ENCODE data around the gene DHX40.
"Not testable (repeated sequence)": the region's sequence is repeated elsewhere in the genome, so short reads cannot be mapped to it uniquely, and the experiment has no call there.

The DHX40 gene

GRCh38 chr17:59558953-59559352 lies 6.5 kb upstream of the DHX40 start:
- FAIRE-seq, result no peak

GRCh38 chr17:59561042-59561441 lies 4.4 kb upstream of the DHX40 start:
- no peak for FAIRE-seq

GRCh38 chr17:59565959-59566324 lies 532 bp downstream of the DHX40 start:
- peak; percentile 71 for FAIRE-seq

- not testable (repeated sequence) for FAIRE-seq
Observed at GRCh38 chr17:59569151-59569550, 3.7 kb downstream of the DHX40 start.

GRCh38 chr17:59572301-59572924 lies 7.0 kb downstream of the DHX40 start:
- no peak for FAIRE-seq

- FAIRE-seq, result not testable (repeated sequence)
Observed at GRCh38 chr17:59584168-59584567, 18.8 kb downstream of the DHX40 start.

GRCh38 chr17:59600169-59600568 lies 34.8 kb downstream of the DHX40 start:
- no peak for FAIRE-seq

- no peak for FAIRE-seq
Observed at GRCh38 chr17:59601130-59601529, 35.7 kb downstream of the DHX40 start.

GRCh38 chr17:59607061-59607460 lies 41.7 kb downstream of the DHX40 start:
- no peak for FAIRE-seq

GRCh38 chr17:59607817-59608403 lies 42.5 kb downstream of the DHX40 start:
- no peak for FAIRE-seq

GRCh38 chr17:59611503-59611902 lies 46.1 kb downstream of the DHX40 start:
- FAIRE-seq, result no peak

- no peak for FAIRE-seq
Observed at GRCh38 chr17:59616253-59616920, 51.0 kb downstream of the DHX40 start.

- FAIRE-seq, result no peak
Observed at GRCh38 chr17:59617156-59617732, 51.8 kb downstream of the DHX40 start.

GRCh38 chr17:59619035-59619297 lies 53.6 kb downstream of the DHX40 start:
- FAIRE-seq, result no peak

GRCh38 chr17:59619298-59620063 lies 54.1 kb downstream of the DHX40 start, which contains the start of gene CLTC:
Gene CLTC (plus strand): TSS chr17:59619895. CDS start chr17:59620132, 237 bp downstream.
- FAIRE-seq, result peak; percentile 33

- FAIRE-seq, result no peak
Observed at GRCh38 chr17:59620064-59620359, 54.6 kb downstream of the DHX40 start.

- FAIRE-seq, result no peak
Observed at GRCh38 chr17:59620518-59621259, 55.3 kb downstream of the DHX40 start.

- no peak for FAIRE-seq
Observed at GRCh38 chr17:59621771-59622170, 56.4 kb downstream of the DHX40 start.

GRCh38 chr17:59623151-59623550 lies 57.7 kb downstream of the DHX40 start:
- no peak for FAIRE-seq

GRCh38 chr17:59626756-59627155 lies 61.3 kb downstream of the DHX40 start:
- no peak for FAIRE-seq

- FAIRE-seq, result no peak
Observed at GRCh38 chr17:59627274-59627673, 61.9 kb downstream of the DHX40 start.

GRCh38 chr17:59627770-59628171 lies 62.4 kb downstream of the DHX40 start:
- no peak for FAIRE-seq

GRCh38 chr17:59629174-59629573 lies 63.8 kb downstream of the DHX40 start:
- FAIRE-seq, result no peak

All from islet of Langerhans (tissue), 1 donor.